Ishikawa (cell line): ENCODE data around the gene OAT.

Source experiments
- CEBPB ChIP-seq: IDR thresholded peaks from 2 replicates; pipeline ENCODE4 v1.6.1; 2012
- CREB1 ChIP-seq: IDR thresholded peaks from 2 replicates; pipeline ENCODE4 v1.6.1; 2012; ENCODE audit warnings: low read depth
- EGR1 ChIP-seq: IDR thresholded peaks from 2 replicates; pipeline ENCODE4 v1.6.1; 2012
- EP300 ChIP-seq: IDR thresholded peaks from 2 replicates; pipeline ENCODE4 v1.6.1; 2012; ENCODE audit warnings: borderline replicate concordance
- FOXM1 ChIP-seq: IDR thresholded peaks from 2 replicates; pipeline ENCODE4 v1.6.1; 2012; ENCODE audit warnings: low read depth, borderline replicate concordance
- MAX ChIP-seq: IDR thresholded peaks from 2 replicates; pipeline ENCODE4 v1.6.1; 2012
- NFIC ChIP-seq: IDR thresholded peaks from 2 replicates; pipeline ENCODE4 v1.6.1; 2012
- RAD21 ChIP-seq: IDR thresholded peaks from 2 replicates; pipeline ENCODE4 v1.6.1; 2012; ENCODE audit warnings: low read depth
- REST ChIP-seq: IDR thresholded peaks from 2 replicates; pipeline ENCODE4 v1.6.1; 2012; ENCODE audit warnings: low read depth, mild to moderate bottlenecking
- TAF1 ChIP-seq: IDR thresholded peaks from 2 replicates; pipeline ENCODE4 v1.6.1; 2012; ENCODE audit warnings: low read depth, mild to moderate bottlenecking
- TCF12 ChIP-seq: IDR thresholded peaks from 2 replicates; pipeline ENCODE4 v1.6.1; 2012; ENCODE audit warnings: low read depth
- TEAD4 ChIP-seq: IDR thresholded peaks from 2 replicates; pipeline ENCODE4 v1.6.1; 2012
- USF1 ChIP-seq: IDR thresholded peaks from 2 replicates; pipeline ENCODE4 v1.6.1; 2012
- YY1 ChIP-seq: IDR thresholded peaks from 2 replicates; pipeline ENCODE4 v1.6.1; 2012; ENCODE audit warnings: low read depth
- ZBTB7A ChIP-seq: IDR thresholded peaks from 2 replicates; pipeline ENCODE4 v1.6.1; 2012; ENCODE audit warnings: low read depth

Gene OAT

GRCh38 chr10:124402273-124402672 is 16.4 kb downstream of the OAT start:
- TF ChIP-seq EP300, result no peak

- TF ChIP-seq USF1 (no peak), TEAD4 (no peak), TCF12 (no peak), REST (no peak), CREB1 (no peak), TAF1 (no peak), MAX (no peak), EGR1 (no peak), YY1 (no peak), CEBPB (no peak), EP300 (no peak), FOXM1 (no peak), RAD21 (no peak), ZBTB7A (no peak), NFIC (no peak)
Measured at GRCh38 chr10:124401633-124402032, 17.1 kb downstream of the OAT start.

GRCh38 chr10:124394583-124394982 is 24.1 kb downstream of the OAT start:
- TF ChIP-seq TCF12, result no peak
- TF ChIP-seq YY1, result no peak
- no peak for TF ChIP-seq RAD21
- TF ChIP-seq CREB1, result no peak
- no peak for TF ChIP-seq EGR1
- TF ChIP-seq TEAD4, result no peak
- no peak for TF ChIP-seq MAX
- no peak for TF ChIP-seq EP300
- TF ChIP-seq NFIC, result no peak
- no peak for TF ChIP-seq ZBTB7A
- no peak for TF ChIP-seq CEBPB
- no peak for TF ChIP-seq TAF1
- TF ChIP-seq REST, result no peak
- no peak for TF ChIP-seq USF1
- TF ChIP-seq FOXM1, result no peak

GRCh38 chr10:124392626-124393342 is 25.9 kb downstream of the OAT start:
- TF ChIP-seq TAF1, result no peak
- TF ChIP-seq ZBTB7A, result no peak
- no peak for TF ChIP-seq RAD21
- TF ChIP-seq TEAD4, result no peak
- TF ChIP-seq CREB1, result no peak
- no peak for TF ChIP-seq USF1
- TF ChIP-seq CEBPB, result no peak

- TF ChIP-seq CEBPB (no peak), REST (no peak), EP300 (no peak), ZBTB7A (no peak), USF1 (no peak), YY1 (no peak), FOXM1 (no peak), RAD21 (no peak), TEAD4 (no peak), TAF1 (no peak)
Measured at GRCh38 chr10:124390471-124391187, 28.1 kb downstream of the OAT start.
